Measurements from ENCODE around the gene FILIP1. TPM values are rescaled to one million over a fixed set of nuclear protein-coding genes. Genes with fewer than 3 reads are reported as not detected.
A peak's percentile ranks its signal among the peaks of the same experiment; 100 is the strongest.

Gene FILIP1
- total and polyA plus RNA-seq, 9 donors: 20.3 to 49.0 (median 42.4) TPM

DNA sequence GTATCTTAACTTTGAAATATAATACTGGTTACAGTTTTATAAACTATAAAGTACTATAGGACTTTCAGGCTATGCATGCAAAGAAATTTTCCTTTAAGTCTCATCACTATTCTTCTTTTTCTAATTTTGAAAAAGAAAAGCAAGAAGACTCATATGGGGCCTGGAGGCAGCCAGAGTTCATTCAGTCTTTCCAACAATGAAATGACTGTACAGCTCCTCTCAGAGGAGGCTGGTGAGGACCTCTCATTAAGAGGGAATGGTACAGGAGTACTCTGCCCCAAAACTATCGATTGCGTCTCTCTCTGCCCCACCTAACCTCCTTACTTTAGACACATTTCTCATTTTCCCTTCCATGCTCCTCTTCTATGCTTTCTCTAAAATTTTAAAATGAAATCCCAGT, 66.3 kb downstream of the FILIP1 start:
- no peak overlapping the region for H3K27ac ChIP-seq (ENCODE audit: low read length)
- H3K4me1 ChIP-seq (ENCODE audit: control insufficient read depth, insufficient read depth, low read length): peaks cover 25% of the 10 kb centered on the region
- H3K9me3 ChIP-seq (replicated peaks; ENCODE audit: control insufficient read depth, low read depth, low read length): no peaks in the 10 kb centered on the region
- H3K4me3 ChIP-seq (ENCODE audit: low read length): no peak overlapping the region
- no peaks in the 10 kb centered on the region for H3K27me3 ChIP-seq (ENCODE audit: control insufficient read depth, insufficient read depth, low read length)
- 50% methylated on average over 2 of the region's 2 CpGs for WGBS (ENCODE audit: insufficient coverage)
- H3K36me3 ChIP-seq (ENCODE audit: control insufficient read depth, insufficient read depth, low read length): no peaks in the 10 kb centered on the region
- peak; percentile 79 for DNase-seq

DNA sequence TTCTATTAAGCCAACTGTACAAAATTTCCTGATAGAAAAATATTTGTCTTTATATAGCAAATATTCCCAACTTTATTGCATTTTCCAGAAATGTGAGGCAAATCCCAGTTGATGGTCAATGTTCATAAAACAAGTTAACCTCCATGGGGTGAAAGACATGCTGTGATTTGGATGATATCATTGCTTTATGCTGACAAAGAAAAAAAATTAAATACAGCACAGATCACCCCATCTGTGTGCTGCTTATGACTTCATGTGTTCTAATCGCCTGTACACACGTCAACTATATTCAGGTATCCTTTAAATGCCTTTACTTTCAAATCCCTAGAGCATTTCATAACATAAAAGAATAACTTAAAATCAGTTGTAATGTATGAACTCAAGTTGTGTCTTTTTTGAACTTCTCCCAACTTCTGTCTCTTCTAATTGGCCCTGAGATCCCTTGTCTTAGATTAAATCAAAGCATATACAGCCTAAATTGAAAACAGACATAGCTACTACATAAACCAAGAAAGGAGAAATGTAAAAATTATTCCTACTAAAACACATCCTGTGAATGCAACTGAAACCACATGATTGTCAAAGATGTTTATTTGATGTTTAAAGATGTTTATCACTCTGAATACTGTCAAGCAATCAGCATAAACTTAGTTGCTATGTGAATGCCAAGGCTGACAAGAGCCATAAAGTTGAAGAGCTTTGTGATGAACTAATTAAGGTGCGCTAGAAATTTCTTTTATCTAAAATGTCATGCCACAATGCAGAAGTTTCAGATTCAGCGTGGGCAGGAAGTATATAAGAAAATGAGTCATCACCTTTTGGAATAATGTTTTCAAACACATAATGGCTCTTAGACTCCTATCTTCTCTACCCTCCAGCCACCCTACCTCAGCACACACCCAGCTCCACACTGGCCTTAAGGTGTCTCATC, 68.7 kb downstream of the FILIP1 start:
- no peaks in the 10 kb centered on the region for H3K36me3 ChIP-seq (ENCODE audit: control insufficient read depth, insufficient read depth, low read length)
- no CpG with 5 or more reads among the region's 4 CpGs for WGBS (ENCODE audit: insufficient coverage)
- peak; percentile 59 for DNase-seq
- H3K27me3 ChIP-seq (ENCODE audit: control insufficient read depth, insufficient read depth, low read length): no peaks in the 10 kb centered on the region
- peaks cover 15% of the 10 kb centered on the region for H3K4me1 ChIP-seq (ENCODE audit: control insufficient read depth, insufficient read depth, low read length)
- no peak overlapping the region for H3K27ac ChIP-seq (ENCODE audit: low read length)
- H3K4me3 ChIP-seq (ENCODE audit: low read length): no peak overlapping the region
- H3K9me3 ChIP-seq (replicated peaks; ENCODE audit: control insufficient read depth, low read depth, low read length): no peaks in the 10 kb centered on the region

DNA sequence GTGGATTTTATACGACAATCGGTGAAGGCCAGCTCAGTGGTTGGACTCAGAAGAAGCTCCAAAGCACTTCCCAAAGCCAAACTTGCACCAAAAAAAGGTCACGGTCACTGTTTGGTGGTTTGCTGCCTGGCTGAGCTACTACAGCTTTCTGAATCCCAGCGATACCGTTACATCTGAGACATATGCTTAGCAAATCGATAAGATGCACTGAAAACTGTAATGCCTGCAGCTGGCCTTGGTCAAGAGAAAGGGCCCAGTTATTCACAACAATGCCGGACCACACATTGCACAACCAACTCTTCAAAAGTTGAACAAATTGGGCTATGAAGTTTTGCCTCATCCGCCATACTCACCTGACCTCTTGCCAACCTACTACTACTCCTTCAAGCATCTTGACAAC, 70.2 kb downstream of the FILIP1 start:
- H3K4me1 ChIP-seq (ENCODE audit: control insufficient read depth, insufficient read depth, low read length): peaks cover 7% of the 10 kb centered on the region
- no peak overlapping the region for H3K27ac ChIP-seq (ENCODE audit: low read length)
- no peaks in the 10 kb centered on the region for H3K36me3 ChIP-seq (ENCODE audit: control insufficient read depth, insufficient read depth, low read length)
- WGBS (ENCODE audit: insufficient coverage): 79% methylated on average over 6 of the region's 8 CpGs
- no peak overlapping the region for H3K4me3 ChIP-seq (ENCODE audit: low read length)
- H3K9me3 ChIP-seq (replicated peaks; ENCODE audit: control insufficient read depth, low read depth, low read length): no peaks in the 10 kb centered on the region
- H3K27me3 ChIP-seq (ENCODE audit: control insufficient read depth, insufficient read depth, low read length): no peaks in the 10 kb centered on the region
- DNase-seq: peak; percentile 52

DNA sequence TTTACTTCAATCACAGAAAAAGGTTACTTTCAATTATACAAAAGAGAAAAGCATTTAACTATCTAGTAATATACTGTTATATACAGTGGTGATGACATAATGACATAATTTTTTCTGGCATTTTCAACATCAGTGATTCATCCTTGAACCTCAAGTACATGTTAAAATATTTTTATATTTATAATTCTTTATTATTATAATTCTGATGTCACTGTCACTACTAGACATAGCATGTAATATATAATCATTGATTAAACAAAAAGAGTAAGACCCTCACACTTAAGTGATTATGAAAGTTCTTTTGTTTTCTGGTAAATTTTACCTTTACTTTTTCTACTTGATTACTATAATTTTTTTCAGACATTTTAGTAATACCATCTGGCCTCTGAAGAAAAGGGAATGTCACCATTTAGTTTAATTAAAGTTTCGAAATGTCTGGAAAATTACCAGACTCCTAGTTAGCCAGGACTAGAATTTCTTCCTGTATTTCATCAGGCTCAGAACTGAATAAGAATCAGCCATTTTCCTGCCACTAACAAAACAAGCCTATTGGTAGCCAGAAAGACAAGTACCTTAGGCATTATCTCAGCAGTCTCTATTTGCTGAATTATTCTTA, 71.5 kb downstream of the FILIP1 start:
- no peak overlapping the region for H3K4me3 ChIP-seq (ENCODE audit: low read length)
- no peaks in the 10 kb centered on the region for H3K4me1 ChIP-seq (ENCODE audit: control insufficient read depth, insufficient read depth, low read length)
- WGBS (ENCODE audit: insufficient coverage): 83% methylated on average over 1 of the region's 1 CpG
- H3K36me3 ChIP-seq (ENCODE audit: control insufficient read depth, insufficient read depth, low read length): no peaks in the 10 kb centered on the region
- H3K27ac ChIP-seq (ENCODE audit: low read length): no peak overlapping the region
- H3K27me3 ChIP-seq (ENCODE audit: control insufficient read depth, insufficient read depth, low read length): no peaks in the 10 kb centered on the region
- H3K9me3 ChIP-seq (replicated peaks; ENCODE audit: control insufficient read depth, low read depth, low read length): no peaks in the 10 kb centered on the region
- no peak for DNase-seq

DNA sequence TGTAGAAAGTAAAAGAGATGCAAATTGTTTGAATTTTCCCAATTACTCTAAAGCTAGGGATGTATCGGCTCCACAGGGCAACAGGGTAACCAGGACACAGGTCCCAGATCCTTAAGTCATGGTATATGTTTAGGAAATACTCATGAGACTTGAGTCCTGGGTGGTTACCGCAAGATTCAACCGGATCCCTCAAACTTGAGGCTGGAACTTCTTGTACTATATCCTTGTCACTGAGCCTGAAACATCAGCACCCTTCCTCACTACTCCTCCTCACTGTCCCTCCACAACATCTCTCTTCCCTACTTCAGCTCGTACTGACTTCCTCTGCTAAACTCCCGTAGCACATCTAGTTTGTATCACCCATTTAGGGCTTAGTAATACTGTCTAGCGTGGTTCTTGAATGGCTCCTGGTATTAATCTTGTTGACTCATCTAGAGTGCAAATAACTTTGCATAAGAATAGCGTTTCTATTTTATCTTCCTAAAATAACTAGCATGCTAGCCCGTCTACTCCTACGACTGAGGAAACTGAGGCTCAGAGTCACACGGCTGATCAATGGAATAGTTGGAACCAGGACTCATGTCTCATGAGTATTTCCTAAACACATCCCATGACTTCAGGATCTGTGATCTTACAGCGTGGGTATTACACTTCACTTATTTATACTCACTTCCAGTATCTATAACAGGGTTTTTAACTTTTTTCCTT, 72.1 kb downstream of the FILIP1 start:
- 92% methylated on average over 7 of the region's 11 CpGs for WGBS (ENCODE audit: insufficient coverage)
- no peak overlapping the region for H3K27ac ChIP-seq (ENCODE audit: low read length)
- no peaks in the 10 kb centered on the region for H3K9me3 ChIP-seq (replicated peaks; ENCODE audit: control insufficient read depth, low read depth, low read length)
- H3K27me3 ChIP-seq (ENCODE audit: control insufficient read depth, insufficient read depth, low read length): no peaks in the 10 kb centered on the region
- H3K4me3 ChIP-seq (ENCODE audit: low read length): no peak overlapping the region
- no peaks in the 10 kb centered on the region for H3K36me3 ChIP-seq (ENCODE audit: control insufficient read depth, insufficient read depth, low read length)
- DNase-seq: no peak
- H3K4me1 ChIP-seq (ENCODE audit: control insufficient read depth, insufficient read depth, low read length): no peaks in the 10 kb centered on the region

DNA sequence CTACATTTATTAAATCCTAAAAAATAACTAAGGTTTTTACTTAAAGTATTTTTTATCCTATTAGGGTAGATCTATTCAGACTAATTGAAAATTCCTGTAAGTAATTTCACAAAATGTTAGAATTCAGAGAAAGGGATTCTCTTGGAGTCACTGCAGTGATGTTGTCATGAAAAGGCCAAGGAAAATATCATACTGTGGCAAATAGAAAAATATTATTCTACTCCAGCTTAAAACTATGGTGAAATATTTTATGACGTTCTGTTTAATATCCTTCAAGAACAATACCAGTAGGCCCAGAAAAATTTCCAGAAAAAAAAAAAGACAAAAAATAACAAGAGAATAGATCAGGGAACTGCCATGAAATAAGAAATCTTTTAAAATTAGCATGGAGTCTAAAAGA, 73.6 kb downstream of the FILIP1 start:
- Histone ChIP-seq H3K27ac (ENCODE audit: low read length) (no peak overlapping the region), H3K4me1 (ENCODE audit: control insufficient read depth, insufficient read depth, low read length) (no peaks in the 10 kb centered on the region), H3K36me3 (ENCODE audit: control insufficient read depth, insufficient read depth, low read length) (no peaks in the 10 kb centered on the region), H3K4me3 (ENCODE audit: low read length) (no peak overlapping the region), H3K9me3 (replicated peaks; ENCODE audit: control insufficient read depth, low read depth, low read length) (no peaks in the 10 kb centered on the region), H3K27me3 (ENCODE audit: control insufficient read depth, insufficient read depth, low read length) (no peaks in the 10 kb centered on the region)
- no CpG with 5 or more reads among the region's 1 CpG for WGBS (ENCODE audit: insufficient coverage)
- no peak for DNase-seq

DNA sequence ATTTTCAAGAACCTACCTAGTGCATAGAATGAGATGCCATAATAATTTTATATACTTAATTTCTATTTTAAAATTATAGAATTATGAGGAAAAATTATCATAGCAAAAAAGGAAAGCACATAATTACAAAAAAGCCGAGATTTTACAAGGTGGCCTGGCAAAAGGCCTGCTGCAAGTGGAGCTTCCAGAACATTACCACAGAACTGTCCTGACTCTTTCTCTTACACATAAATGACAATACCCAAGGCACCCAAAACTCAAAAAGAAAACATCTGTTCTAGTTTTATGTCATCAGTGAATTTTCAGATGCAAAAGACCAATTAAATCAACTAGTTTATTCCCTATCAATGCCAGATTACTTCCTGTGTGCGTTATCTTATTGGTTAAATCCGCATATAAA, 74.2 kb downstream of the FILIP1 start:
- DNase-seq: peak; percentile 65
- Histone ChIP-seq H3K36me3 (ENCODE audit: control insufficient read depth, insufficient read depth, low read length) (peaks cover 3% of the 10 kb centered on the region), H3K9me3 (replicated peaks; ENCODE audit: control insufficient read depth, low read depth, low read length) (no peaks in the 10 kb centered on the region), H3K27me3 (ENCODE audit: control insufficient read depth, insufficient read depth, low read length) (no peaks in the 10 kb centered on the region), H3K27ac (ENCODE audit: low read length) (peak overlapping the region; percentile 15), H3K4me3 (ENCODE audit: low read length) (no peak overlapping the region), H3K4me1 (ENCODE audit: control insufficient read depth, insufficient read depth, low read length) (no peaks in the 10 kb centered on the region)
- WGBS (ENCODE audit: insufficient coverage): no CpG with 5 or more reads among the region's 3 CpGs

DNA sequence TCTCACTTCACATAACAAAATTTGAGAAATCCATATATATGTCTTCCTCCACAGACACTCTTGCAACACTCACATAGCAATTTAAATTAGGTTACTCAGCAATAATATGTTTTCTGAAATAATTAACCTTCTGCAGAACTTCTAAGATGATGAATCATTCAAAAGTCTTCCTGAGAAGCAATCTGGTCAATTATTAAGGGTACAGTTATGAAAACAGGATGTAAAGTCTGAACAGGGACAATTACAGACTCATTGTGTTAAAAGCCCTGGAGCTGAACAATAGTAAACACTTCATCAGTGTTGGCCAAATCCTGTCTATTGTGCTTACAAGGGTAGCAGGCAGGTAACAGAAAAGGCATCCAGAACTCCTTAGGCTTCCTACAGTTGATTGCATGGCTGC, 75.4 kb downstream of the FILIP1 start:
- no peaks in the 10 kb centered on the region for H3K4me1 ChIP-seq (ENCODE audit: control insufficient read depth, insufficient read depth, low read length)
- H3K4me3 ChIP-seq (ENCODE audit: low read length): no peak overlapping the region
- no peak overlapping the region for H3K27ac ChIP-seq (ENCODE audit: low read length)
- no peaks in the 10 kb centered on the region for H3K27me3 ChIP-seq (ENCODE audit: control insufficient read depth, insufficient read depth, low read length)
- no peak for DNase-seq
- peaks cover 3% of the 10 kb centered on the region for H3K36me3 ChIP-seq (ENCODE audit: control insufficient read depth, insufficient read depth, low read length)
- no peaks in the 10 kb centered on the region for H3K9me3 ChIP-seq (replicated peaks; ENCODE audit: control insufficient read depth, low read depth, low read length)

DNA sequence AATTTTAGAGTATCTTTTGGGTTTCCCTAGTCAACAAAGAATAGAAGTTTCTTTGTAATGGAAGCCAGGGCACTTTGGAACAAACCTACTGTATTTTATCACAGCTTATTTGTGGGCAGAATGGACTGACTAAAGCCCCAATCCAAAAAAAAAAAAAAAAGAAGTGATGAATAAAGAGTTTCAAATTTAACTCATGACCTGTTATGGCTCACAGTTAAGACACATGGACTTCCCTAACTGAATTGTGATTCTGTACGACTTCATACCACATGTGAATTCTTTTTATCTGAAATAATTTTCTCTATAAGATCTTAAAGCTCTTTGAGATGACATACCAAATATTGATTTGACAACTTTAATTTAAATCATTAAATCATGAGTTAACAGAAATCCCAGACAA, 77.2 kb downstream of the FILIP1 start:
- no peaks in the 10 kb centered on the region for H3K9me3 ChIP-seq (replicated peaks; ENCODE audit: control insufficient read depth, low read depth, low read length)
- H3K4me1 ChIP-seq (ENCODE audit: control insufficient read depth, insufficient read depth, low read length): no peaks in the 10 kb centered on the region
- H3K4me3 ChIP-seq (ENCODE audit: low read length): no peak overlapping the region
- no CpG with 5 or more reads among the region's 1 CpG for WGBS (ENCODE audit: insufficient coverage)
- no peaks in the 10 kb centered on the region for H3K27me3 ChIP-seq (ENCODE audit: control insufficient read depth, insufficient read depth, low read length)
- no peak for DNase-seq
- H3K36me3 ChIP-seq (ENCODE audit: control insufficient read depth, insufficient read depth, low read length): peaks cover 6% of the 10 kb centered on the region
- H3K27ac ChIP-seq (ENCODE audit: low read length): no peak overlapping the region

DNA sequence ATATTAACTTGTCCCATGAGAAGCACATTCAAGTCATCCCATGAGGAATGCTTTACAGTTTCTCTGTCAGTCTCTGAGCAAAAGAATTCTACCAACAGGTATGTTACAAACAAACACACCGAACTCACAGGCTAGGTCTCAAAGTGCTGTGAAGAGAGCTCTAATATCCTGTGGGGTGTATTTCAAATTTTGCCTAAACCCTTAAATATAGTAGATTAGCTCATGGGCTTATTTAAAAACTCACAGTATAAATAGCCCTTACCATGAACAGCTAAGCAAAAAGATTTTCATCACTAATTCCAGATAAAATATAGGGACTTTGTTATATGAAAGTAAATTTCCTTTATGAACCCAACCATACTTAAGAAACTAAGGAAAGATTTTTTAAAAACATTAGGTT, 77.8 kb downstream of the FILIP1 start:
- Histone ChIP-seq H3K4me1 (ENCODE audit: control insufficient read depth, insufficient read depth, low read length) (no peaks in the 10 kb centered on the region), H3K27ac (ENCODE audit: low read length) (no peak overlapping the region), H3K27me3 (ENCODE audit: control insufficient read depth, insufficient read depth, low read length) (no peaks in the 10 kb centered on the region), H3K4me3 (ENCODE audit: low read length) (no peak overlapping the region), H3K36me3 (ENCODE audit: control insufficient read depth, insufficient read depth, low read length) (peaks cover 6% of the 10 kb centered on the region), H3K9me3 (replicated peaks; ENCODE audit: control insufficient read depth, low read depth, low read length) (no peaks in the 10 kb centered on the region)
- whole genome bisulfite sequencing (ENCODE audit: insufficient coverage): no CpG with 5 or more reads among the region's 1 CpG
- DNase-seq: no peak

Measured in muscle of leg (tissue), 11 donors.